NCI-H748 treated with DMSO at 0.1 percent for 48 hours (cell line): Measurements from ENCODE around the gene NPBWR2.
"Not testable (repeated sequence)": the region's sequence is repeated elsewhere in the genome, so short reads cannot be mapped to it uniquely, and the experiment has no call there.

ENCODE experiments used
- DNase-seq: peaks from one replicate; lab custom pipeline; 2025; lab: John Stamatoyannopoulos, UW

Gene NPBWR2

GRCh38 chr20:64144144-64144912 is 37.0 kb upstream of the NPBWR2 start:
- no peak for DNase-seq

- no peak for DNase-seq
Measured at GRCh38 chr20:64143018-64143801, 35.8 kb upstream of the NPBWR2 start.

- DNase-seq, result peak; percentile 1
Measured at GRCh38 chr20:64142590-64142989, 35.2 kb upstream of the NPBWR2 start.

- no peak for DNase-seq
Measured at GRCh38 chr20:64140956-64141355, 33.6 kb upstream of the NPBWR2 start.

- no peak for DNase-seq
Measured at GRCh38 chr20:64140061-64140931, 32.9 kb upstream of the NPBWR2 start.

- DNase-seq, result no peak
Measured at GRCh38 chr20:64139199-64140060, 32.1 kb upstream of the NPBWR2 start.

GRCh38 chr20:64138276-64138815 is 31.0 kb upstream of the NPBWR2 start:
- no peak for DNase-seq

- DNase-seq, result no peak
Measured at GRCh38 chr20:64137598-64138031, 30.2 kb upstream of the NPBWR2 start.

- DNase-seq, result no peak
Measured at GRCh38 chr20:64136004-64136710, 28.8 kb upstream of the NPBWR2 start.

- not testable (repeated sequence) for DNase-seq
Measured at GRCh38 chr20:64134744-64135143, 27.4 kb upstream of the NPBWR2 start.

GRCh38 chr20:64133951-64134407 is 26.6 kb upstream of the NPBWR2 start:
- DNase-seq, result no peak

GRCh38 chr20:64131406-64131805 is 24.0 kb upstream of the NPBWR2 start:
- DNase-seq, result peak; percentile 23

GRCh38 chr20:64130876-64131275 is 23.5 kb upstream of the NPBWR2 start:
- DNase-seq, result no peak

GRCh38 chr20:64130271-64130670 is 22.9 kb upstream of the NPBWR2 start:
- no peak for DNase-seq

- no peak for DNase-seq
Measured at GRCh38 chr20:64129146-64129782, 21.9 kb upstream of the NPBWR2 start.

- DNase-seq, result not testable (repeated sequence)
Measured at GRCh38 chr20:64123517-64123916, 16.2 kb upstream of the NPBWR2 start.

- DNase-seq, result not testable (repeated sequence)
Measured at GRCh38 chr20:64122927-64123326, 15.6 kb upstream of the NPBWR2 start.

GRCh38 chr20:64121586-64121985 is 14.2 kb upstream of the NPBWR2 start:
- DNase-seq, result no peak

GRCh38 chr20:64119681-64120341 is 12.4 kb upstream of the NPBWR2 start:
- DNase-seq, result no peak
